ENCODE data around the gene C12orf42. TPM values are rescaled to one million over a fixed set of nuclear protein-coding genes. Genes with fewer than 3 reads are reported as not detected.

The C12orf42 gene
- total RNA-seq, 1 donor from 2014 or later: 0.29 TPM

DNA sequence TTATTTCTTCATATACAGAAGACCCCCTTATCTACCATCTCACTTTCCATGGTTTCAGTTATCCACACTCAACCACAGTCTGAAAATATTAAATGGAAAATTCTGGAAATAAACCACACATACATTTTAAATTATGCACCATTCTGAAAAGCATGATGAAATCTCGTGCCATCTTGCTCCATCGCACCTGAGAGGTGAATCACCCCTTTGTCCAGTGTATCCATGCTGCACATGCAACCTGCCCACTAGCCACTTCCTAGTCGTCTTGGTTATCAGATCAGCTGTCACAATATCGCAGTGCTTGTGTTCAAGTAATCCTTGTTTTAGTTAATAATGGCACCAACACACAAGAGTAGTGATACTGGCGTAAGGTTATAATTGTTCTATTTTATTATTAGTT is 145.7 kb downstream of the C12orf42 start:
- no peaks in the 10 kb centered on the region for H3K36me3 Mint-ChIP-seq (ENCODE audit: insufficient read depth)
- no peaks in the 10 kb centered on the region for H3K9me3 Mint-ChIP-seq (ENCODE audit: low read depth)
- DNase-seq (ENCODE audit: low spot score, unreplicated experiment): no peak
- no peak overlapping the region for H3K27ac Mint-ChIP-seq
- H3K4me3 Mint-ChIP-seq (ENCODE audit: low read depth): no peak overlapping the region
- H3K4me1 Mint-ChIP-seq (ENCODE audit: low read depth): no peaks in the 10 kb centered on the region
- no peak for TF ChIP-seq CTCF (IDR thresholded peaks at IDR 0.05; ENCODE audit: unreplicated experiment)
- H3K27me3 Mint-ChIP-seq: peaks cover 65% of the 10 kb centered on the region

DNA sequence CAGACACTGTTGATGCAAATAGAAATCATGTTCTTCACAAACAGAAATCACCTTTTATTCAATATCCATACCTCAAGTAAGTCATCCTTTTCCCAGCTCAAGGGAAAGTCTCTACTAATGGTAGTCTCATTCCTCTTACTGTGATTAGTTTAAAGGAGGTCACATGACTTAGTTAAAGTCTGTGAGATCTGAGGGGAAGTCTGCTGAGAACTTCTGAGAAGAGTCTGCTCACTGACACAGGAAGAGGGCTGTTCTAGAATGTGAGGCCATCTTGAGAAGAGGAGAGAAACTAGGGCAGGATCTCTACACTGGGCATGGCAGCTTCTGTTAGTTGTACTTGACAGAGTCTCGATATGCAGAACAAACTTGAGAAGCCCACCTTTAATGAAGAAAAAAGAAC is 146.8 kb downstream of the C12orf42 start:
- H3K27me3 Mint-ChIP-seq: peaks cover 68% of the 10 kb centered on the region
- TF ChIP-seq CTCF (IDR thresholded peaks at IDR 0.05; ENCODE audit: unreplicated experiment): no peak
- H3K4me3 Mint-ChIP-seq (ENCODE audit: low read depth): no peak overlapping the region
- no peaks in the 10 kb centered on the region for H3K36me3 Mint-ChIP-seq (ENCODE audit: insufficient read depth)
- H3K27ac Mint-ChIP-seq: no peak overlapping the region
- no peak for DNase-seq (ENCODE audit: low spot score, unreplicated experiment)
- no peaks in the 10 kb centered on the region for H3K4me1 Mint-ChIP-seq (ENCODE audit: low read depth)
- H3K9me3 Mint-ChIP-seq (ENCODE audit: low read depth): no peaks in the 10 kb centered on the region

DNA sequence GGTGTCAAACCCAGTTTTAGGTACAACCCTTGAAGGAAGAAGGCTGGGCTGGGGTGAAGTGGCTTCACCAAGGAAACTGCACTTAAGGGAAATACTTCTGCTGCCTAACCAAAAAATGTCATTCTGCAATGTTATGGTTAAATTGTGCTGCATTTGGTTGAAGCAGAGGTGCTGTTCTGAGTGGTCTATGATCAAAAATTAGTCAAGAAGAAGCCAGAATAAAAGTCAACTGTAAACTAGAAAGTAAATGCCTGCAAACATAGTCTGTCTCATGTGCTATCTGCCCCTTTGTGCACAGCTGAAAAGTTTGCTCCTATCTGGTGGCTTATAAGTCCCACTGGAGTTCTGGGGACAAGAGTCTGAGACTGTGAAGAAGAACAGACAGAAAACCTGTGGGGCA is 158.8 kb downstream of the C12orf42 start:
- peaks cover 1% of the 10 kb centered on the region for H3K4me1 Mint-ChIP-seq (ENCODE audit: low read depth)
- no peak for DNase-seq (ENCODE audit: low spot score, unreplicated experiment)
- H3K27ac Mint-ChIP-seq: no peak overlapping the region
- H3K4me3 Mint-ChIP-seq (ENCODE audit: low read depth): no peak overlapping the region
- no peaks in the 10 kb centered on the region for H3K36me3 Mint-ChIP-seq (ENCODE audit: insufficient read depth)
- H3K27me3 Mint-ChIP-seq: peaks cover 80% of the 10 kb centered on the region
- peaks cover 8% of the 10 kb centered on the region for H3K9me3 Mint-ChIP-seq (ENCODE audit: low read depth)
- no peak for TF ChIP-seq CTCF (IDR thresholded peaks at IDR 0.05; ENCODE audit: unreplicated experiment)

DNA sequence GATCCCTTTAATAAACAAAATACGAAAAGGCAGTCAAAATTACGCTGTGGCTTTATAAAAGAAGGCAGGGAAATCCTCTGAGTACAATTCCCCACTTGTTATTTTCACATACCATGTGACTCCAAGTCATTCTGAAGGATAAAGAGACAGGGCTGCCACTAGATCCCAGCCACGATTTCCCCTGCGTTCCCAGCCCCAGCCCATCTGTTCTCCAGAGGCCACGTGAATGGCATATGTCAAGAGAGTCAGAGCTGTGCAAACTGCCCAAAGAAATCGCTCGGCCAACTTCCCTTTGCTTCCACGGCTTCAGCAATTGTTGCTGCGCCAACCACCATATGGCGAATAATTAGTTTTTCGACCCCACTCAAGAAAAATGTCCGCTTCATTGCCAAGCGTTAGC is 161.3 kb downstream of the C12orf42 start:
- Mint-ChIP-seq H3K4me1 (ENCODE audit: low read depth) (peaks cover 1% of the 10 kb centered on the region), H3K36me3 (ENCODE audit: insufficient read depth) (no peaks in the 10 kb centered on the region), H3K4me3 (ENCODE audit: low read depth) (no peak overlapping the region), H3K27me3 (peaks cover 80% of the 10 kb centered on the region), H3K27ac (no peak overlapping the region), H3K9me3 (ENCODE audit: low read depth) (no peaks in the 10 kb centered on the region)
- DNase-seq (ENCODE audit: low spot score, unreplicated experiment): no peak
- no peak for TF ChIP-seq CTCF (IDR thresholded peaks at IDR 0.05; ENCODE audit: unreplicated experiment)

- no peaks in the 10 kb centered on the region for H3K36me3 Mint-ChIP-seq (ENCODE audit: insufficient read depth)
- peaks cover 79% of the 10 kb centered on the region for H3K27me3 Mint-ChIP-seq
- H3K9me3 Mint-ChIP-seq (ENCODE audit: low read depth): no peaks in the 10 kb centered on the region
- no peak overlapping the region for H3K27ac Mint-ChIP-seq
- no peak for DNase-seq (ENCODE audit: low spot score, unreplicated experiment)
- no peak for TF ChIP-seq CTCF (IDR thresholded peaks at IDR 0.05; ENCODE audit: unreplicated experiment)
- no peak overlapping the region for H3K4me3 Mint-ChIP-seq (ENCODE audit: low read depth)
- peaks cover 1% of the 10 kb centered on the region for H3K4me1 Mint-ChIP-seq (ENCODE audit: low read depth)
Measured at GRCh38 chr12:103333676-103334075, 162.1 kb downstream of the C12orf42 start.
